NB4 (cell line): ENCODE measurements around the gene C16orf96.

Experiments
- DNase-seq: peaks from one replicate; pipeline ENCODE4 v3.0.0; 2010; ENCODE audit warnings: low read depth
- H3K4me3 ChIP-seq: one replicate; pipeline ENCODE4 v1.5.1; 2011; ENCODE audit warnings: mild to moderate bottlenecking, low read depth, low read length, moderate library complexity
- CTCF ChIP-seq: IDR thresholded peaks from one replicate; pipeline ENCODE4 v1.5.1; 2012; ENCODE audit warnings: low read depth, low read length
- MYC ChIP-seq: IDR thresholded peaks from 2 replicates; pipeline ENCODE4 v1.6.1; 2011; ENCODE audit warnings: low read depth, low read length
- POLR2A ChIP-seq: IDR thresholded peaks from 2 replicates; pipeline ENCODE4 v1.6.1; 2011; ENCODE audit warnings: mild to moderate bottlenecking; ENCODE audit not compliant: insufficient read length; ENCODE audit errors: extremely low read depth
- TF ChIP-seq, protein P1 (sequence below): IDR thresholded peaks from 2 replicates; pipeline ENCODE4 v1.6.1; 2011; ENCODE audit warnings: low read depth, low read length

C16orf96 gene

GRCh38 chr16:4593086-4593485, 36.9 kb downstream of the C16orf96 start:
- H3K4me3 ChIP-seq = no peak overlapping the region
- DNase-seq = no peak
- TF ChIP-seq CTCF (no peak), MYC (no peak), POLR2A (no peak)
- TF ChIP-seq, protein P1, sequence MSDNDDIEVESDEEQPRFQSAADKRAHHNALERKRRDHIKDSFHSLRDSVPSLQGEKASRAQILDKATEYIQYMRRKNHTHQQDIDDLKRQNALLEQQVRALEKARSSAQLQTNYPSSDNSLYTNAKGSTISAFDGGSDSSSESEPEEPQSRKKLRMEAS = no peak

GRCh38 chr16:4594433-4595410, 38.6 kb downstream of the C16orf96 start:
- DNase-seq = no peak
- H3K4me3 ChIP-seq = no peak overlapping the region
- TF ChIP-seq, protein P1 = no peak
- TF ChIP-seq CTCF (no peak), POLR2A (no peak)

DNA sequence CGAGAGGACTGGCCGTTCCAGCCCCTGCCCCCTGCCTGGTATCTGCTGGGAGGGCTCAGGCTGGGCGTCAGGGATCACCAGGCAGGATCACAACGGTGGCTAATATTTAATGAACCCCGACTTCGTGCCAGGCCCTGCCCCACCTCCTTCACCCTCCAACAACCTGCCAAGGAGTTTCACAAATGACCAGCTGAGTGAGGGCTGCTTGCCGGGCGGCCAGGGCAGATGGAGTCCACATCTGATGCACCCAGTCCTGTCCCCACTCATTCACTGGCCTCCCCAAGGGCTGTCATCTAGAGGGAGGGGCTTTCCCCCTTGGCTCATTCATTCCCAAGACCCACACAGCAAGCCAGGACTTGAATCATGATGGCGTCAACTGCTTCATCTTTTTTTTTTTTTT, 41.0 kb downstream of the C16orf96 start:
- DNase-seq = no peak
- H3K4me3 ChIP-seq = no peak overlapping the region
- TF ChIP-seq, protein P1 = no peak

DNA sequence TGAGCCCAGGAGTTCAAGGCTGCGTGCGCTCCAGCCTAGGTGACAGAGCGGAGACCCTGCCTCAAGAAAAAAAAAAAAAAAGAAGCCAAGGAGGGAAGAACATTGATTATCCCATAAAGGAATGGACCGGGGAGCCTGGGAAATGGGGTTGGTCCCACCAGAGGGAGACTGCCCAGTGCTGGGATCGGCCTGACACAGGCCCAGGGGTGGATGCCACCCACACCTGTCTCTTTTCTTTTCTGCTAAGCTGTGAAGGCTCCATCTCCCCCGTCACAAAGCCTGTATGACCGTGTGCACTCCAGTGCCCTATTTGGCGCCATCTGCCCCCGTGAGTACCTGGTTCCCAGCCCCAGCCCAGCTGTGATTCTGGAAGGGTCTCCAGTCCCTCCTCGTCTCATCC, 42.9 kb downstream of the C16orf96 start:
- no peak overlapping the region for H3K4me3 ChIP-seq
- TF ChIP-seq POLR2A (no peak), CTCF (no peak), MYC (no peak)
- TF ChIP-seq, protein P1 = no peak
- no peak for DNase-seq

- no peak overlapping the region for H3K4me3 ChIP-seq
- no peak for DNase-seq
- TF ChIP-seq POLR2A = no peak
- TF ChIP-seq MYC = no peak
Measured at GRCh38 chr16:4599545-4599944, 43.4 kb downstream of the C16orf96 start.

- no peak for DNase-seq
- no peak overlapping the region for H3K4me3 ChIP-seq
- TF ChIP-seq, protein P1 = no peak
- TF ChIP-seq MYC = no peak
- TF ChIP-seq CTCF = no peak
- no peak for TF ChIP-seq POLR2A
Measured at GRCh38 chr16:4601036-4601863, 45.1 kb downstream of the C16orf96 start.
